Liver (tissue), 9 donors: Measurements from ENCODE around the gene CEP89. TPM values are rescaled to one million over a fixed set of nuclear protein-coding genes. Genes with fewer than 3 reads are reported as not detected.
"Not testable (repeated sequence)": the region's sequence is repeated elsewhere in the genome, so short reads cannot be mapped to it uniquely, and the experiment has no call there.

Source experiments
- DNase-seq: peaks from one replicate; pipeline ENCODE4 v3.0.0-alpha.2; 2017; ENCODE audit warnings: low spot score
- H3K27ac ChIP-seq, 2 donors: one replicate each; pipeline ENCODE4 v1.7.0; 2013; ENCODE audit warnings: inconsistent platforms in 2 of 2, low read length in 2 of 2, control low read depth in 1 of 2, low read depth in 1 of 2, mild to moderate bottlenecking in 1 of 2
- H3K27me3 ChIP-seq, 4 donors: one replicate each; pipeline versions ENCODE4 v1.6.1 to v1.7.0; 2013; ENCODE audit warnings: low read length in 3 of 4, inconsistent platforms in 1 of 4, mild to moderate bottlenecking in 1 of 4, moderate library complexity in 1 of 4; ENCODE audit not compliant: control insufficient read depth in 4 of 4, insufficient read depth in 4 of 4
- H3K36me3 ChIP-seq, 4 donors: one replicate each; pipeline versions ENCODE4 v1.6.1 to v1.7.0; 2013; ENCODE audit warnings: low read length in 3 of 4, mild to moderate bottlenecking in 3 of 4, low read depth in 1 of 4, moderate library complexity in 1 of 4; ENCODE audit not compliant: control insufficient read depth in 4 of 4, insufficient read depth in 3 of 4
- H3K4me1 ChIP-seq, 4 donors: one replicate each; pipeline versions ENCODE4 v1.6.1 to v1.7.0; 2013; ENCODE audit warnings: low read length in 3 of 4, mild to moderate bottlenecking in 3 of 4, moderate library complexity in 1 of 4; ENCODE audit not compliant: control insufficient read depth in 4 of 4, insufficient read depth in 4 of 4
- H3K4me3 ChIP-seq, 3 donors: one replicate each; pipeline versions ENCODE4 v1.6.1 to v1.7.0; 2013; ENCODE audit warnings: low read length in 3 of 3, control low read depth in 1 of 3, low read depth in 1 of 3, mild to moderate bottlenecking in 1 of 3
- H3K9ac ChIP-seq, 2 donors: one replicate each; pipeline ENCODE4 v1.7.0; 2013; ENCODE audit warnings: low read length in 2 of 2, mild to moderate bottlenecking in 2 of 2, moderate library complexity in 2 of 2, control low read depth in 1 of 2, low read depth in 1 of 2
- H3K9me3 ChIP-seq, 4 donors: one replicate each; pipeline versions ENCODE4 v1.6.1 to v1.7.0; 2013; ENCODE audit warnings: low read length in 3 of 4; ENCODE audit not compliant: control insufficient read depth in 4 of 4
- EGR1 ChIP-seq, 2 donors: IDR thresholded peaks; 2 replicates each; pipeline ENCODE4 v1.6.1; 2016 to 2018; ENCODE audit warnings: antibody characterized with exemption in 2 of 2, low read depth in 2 of 2
- GABPA ChIP-seq, 2 donors: IDR thresholded peaks in 1 of 2; conservative IDR thresholded peaks in 1 of 2; 2 replicates each; pipeline ENCODE4 v1.6.1; 2016; ENCODE audit warnings: antibody characterized with exemption in 2 of 2, mild to moderate bottlenecking in 1 of 2, moderate library complexity in 1 of 2
- JUND ChIP-seq, 2 donors: IDR thresholded peaks; 2 replicates each; pipeline ENCODE4 v1.6.1; 2016; ENCODE audit warnings: antibody characterized with exemption in 2 of 2
- MAX ChIP-seq: IDR thresholded peaks from 2 replicates; pipeline ENCODE4 v1.6.1; 2016; ENCODE audit warnings: antibody characterized with exemption
- NR2F2 ChIP-seq: IDR thresholded peaks from 2 replicates; pipeline ENCODE4 v1.6.1; 2016; ENCODE audit warnings: antibody characterized with exemption
- RXRA ChIP-seq, 2 donors: IDR thresholded peaks; 2 replicates each; pipeline ENCODE4 v1.6.1; 2017 to 2018; ENCODE audit warnings: antibody characterized with exemption in 2 of 2, mild to moderate bottlenecking in 1 of 2
- TAF1 ChIP-seq: conservative IDR thresholded peaks from 2 replicates; pipeline ENCODE4 v1.6.1; 2016; ENCODE audit warnings: antibody characterized with exemption, mild to moderate bottlenecking
- WGBS: extraction: QIAGEN DNeasy Blood & Tissue Kit; methylation state at CpG from one replicate; pipeline ENCODE4 v1.1.7; 2013; 5-methylcytosine and 5-hydroxymethylcytosine counted together
- polyA plus RNA-seq, 2 donors: library from polyadenylated mRNA; stranded (reverse) in 1 of 2; unstranded in 1 of 2; fragments of 200-250 nt in 1 of 2; fragments of >200 nt in 1 of 2; fragmentation: Nextera tagmentation in 1 of 2; extraction: Ambion mirVana in 1 of 2; gene quantifications; one replicate each; pipeline versions ENCODE4 v1.2.1 to v1.2.3, GENCODE V29; 2013 to 2015
- total RNA-seq, 2 donors: library from RNA; depleted of rRNA; stranded (reverse); fragments of >200 nt; gene quantifications; one replicate each; pipeline ENCODE4 v1.2.3, GENCODE V29; 2014
- TF ChIP-seq, protein P1 (sequence below): fragments of 150-350 bp; IDR thresholded peaks from 2 replicates; pipeline ENCODE4 v1.5.1; 2017; ENCODE audit warnings: improper control_type of control experiment, low read depth, low read length; ENCODE audit not compliant: missing input control
- TF ChIP-seq, protein P2 (sequence below): IDR thresholded peaks from 2 replicates; pipeline ENCODE4 v1.6.1; 2016; ENCODE audit warnings: antibody characterized with exemption
- TF ChIP-seq, protein P3 (sequence below): IDR thresholded peaks from 2 replicates; pipeline ENCODE4 v1.6.1; 2016; ENCODE audit warnings: antibody characterized with exemption, mild to moderate bottlenecking
- donor health status: healthy.
- donor health status: healthy.
- donor health status: healthy.
- donor health status: healthy.
- donor health status: healthy.

The CEP89 gene
- total and polyA plus RNA-seq, 4 donors = 2.0 to 2.9 (median 2.4) TPM

DNA sequence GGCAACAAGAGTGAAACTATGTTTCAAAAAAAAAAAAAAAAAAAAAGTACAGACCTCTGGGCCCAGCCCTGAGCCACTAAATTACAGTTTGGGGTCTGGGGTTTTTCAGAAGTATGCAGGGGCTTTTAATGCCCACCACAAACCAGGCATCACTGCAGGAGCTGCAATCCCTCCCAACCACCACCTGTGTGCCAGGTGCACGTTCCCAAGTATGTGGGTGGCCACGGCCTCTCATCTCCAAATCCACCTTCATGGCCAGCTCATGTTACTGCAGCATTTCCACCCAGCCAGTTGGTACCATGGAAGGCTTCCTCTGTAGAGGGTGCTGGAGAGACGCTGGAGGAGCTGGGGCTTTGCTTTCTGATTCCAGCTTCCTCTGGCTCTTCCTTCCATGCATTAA lies 26.5 kb downstream of the CEP89 start:
- WGBS = 79% methylated on average over 3 of the region's 3 CpGs
- Histone ChIP-seq H3K9me3 (no peaks in the 10 kb centered on the region), H3K9ac (no peak overlapping the region), H3K27ac (no peak overlapping the region), H3K4me1 (no peaks in the 10 kb centered on the region), H3K27me3 (no peaks in the 10 kb centered on the region), H3K4me3 (no peak overlapping the region), H3K36me3 (peaks cover 3 to 16% (median 7%) of the 10 kb centered on the region in 4 donors)
- TF ChIP-seq RXRA (IDR thresholded peaks at IDR 0.05) = no peak
- no peak for TF ChIP-seq GABPA (IDR thresholded peaks at IDR 0.05 in 1 of 2, conservative IDR thresholded peaks at IDR 0.05 in 1 of 2)
- TF ChIP-seq, protein P1, sequence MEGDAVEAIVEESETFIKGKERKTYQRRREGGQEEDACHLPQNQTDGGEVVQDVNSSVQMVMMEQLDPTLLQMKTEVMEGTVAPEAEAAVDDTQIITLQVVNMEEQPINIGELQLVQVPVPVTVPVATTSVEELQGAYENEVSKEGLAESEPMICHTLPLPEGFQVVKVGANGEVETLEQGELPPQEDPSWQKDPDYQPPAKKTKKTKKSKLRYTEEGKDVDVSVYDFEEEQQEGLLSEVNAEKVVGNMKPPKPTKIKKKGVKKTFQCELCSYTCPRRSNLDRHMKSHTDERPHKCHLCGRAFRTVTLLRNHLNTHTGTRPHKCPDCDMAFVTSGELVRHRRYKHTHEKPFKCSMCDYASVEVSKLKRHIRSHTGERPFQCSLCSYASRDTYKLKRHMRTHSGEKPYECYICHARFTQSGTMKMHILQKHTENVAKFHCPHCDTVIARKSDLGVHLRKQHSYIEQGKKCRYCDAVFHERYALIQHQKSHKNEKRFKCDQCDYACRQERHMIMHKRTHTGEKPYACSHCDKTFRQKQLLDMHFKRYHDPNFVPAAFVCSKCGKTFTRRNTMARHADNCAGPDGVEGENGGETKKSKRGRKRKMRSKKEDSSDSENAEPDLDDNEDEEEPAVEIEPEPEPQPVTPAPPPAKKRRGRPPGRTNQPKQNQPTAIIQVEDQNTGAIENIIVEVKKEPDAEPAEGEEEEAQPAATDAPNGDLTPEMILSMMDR = no peak
- TF ChIP-seq EGR1 (IDR thresholded peaks at IDR 0.05; ENCODE audit: low read depth in 2 of 2) = no peak
- TF ChIP-seq, protein P2, sequence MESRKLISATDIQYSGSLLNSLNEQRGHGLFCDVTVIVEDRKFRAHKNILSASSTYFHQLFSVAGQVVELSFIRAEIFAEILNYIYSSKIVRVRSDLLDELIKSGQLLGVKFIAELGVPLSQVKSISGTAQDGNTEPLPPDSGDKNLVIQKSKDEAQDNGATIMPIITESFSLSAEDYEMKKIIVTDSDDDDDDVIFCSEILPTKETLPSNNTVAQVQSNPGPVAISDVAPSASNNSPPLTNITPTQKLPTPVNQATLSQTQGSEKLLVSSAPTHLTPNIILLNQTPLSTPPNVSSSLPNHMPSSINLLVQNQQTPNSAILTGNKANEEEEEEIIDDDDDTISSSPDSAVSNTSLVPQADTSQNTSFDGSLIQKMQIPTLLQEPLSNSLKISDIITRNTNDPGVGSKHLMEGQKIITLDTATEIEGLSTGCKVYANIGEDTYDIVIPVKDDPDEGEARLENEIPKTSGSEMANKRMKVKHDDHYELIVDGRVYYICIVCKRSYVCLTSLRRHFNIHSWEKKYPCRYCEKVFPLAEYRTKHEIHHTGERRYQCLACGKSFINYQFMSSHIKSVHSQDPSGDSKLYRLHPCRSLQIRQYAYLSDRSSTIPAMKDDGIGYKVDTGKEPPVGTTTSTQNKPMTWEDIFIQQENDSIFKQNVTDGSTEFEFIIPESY = no peak
- TF ChIP-seq JUND (IDR thresholded peaks at IDR 0.05) = no peak
- no peak for TF ChIP-seq MAX
- TF ChIP-seq, protein P3, sequence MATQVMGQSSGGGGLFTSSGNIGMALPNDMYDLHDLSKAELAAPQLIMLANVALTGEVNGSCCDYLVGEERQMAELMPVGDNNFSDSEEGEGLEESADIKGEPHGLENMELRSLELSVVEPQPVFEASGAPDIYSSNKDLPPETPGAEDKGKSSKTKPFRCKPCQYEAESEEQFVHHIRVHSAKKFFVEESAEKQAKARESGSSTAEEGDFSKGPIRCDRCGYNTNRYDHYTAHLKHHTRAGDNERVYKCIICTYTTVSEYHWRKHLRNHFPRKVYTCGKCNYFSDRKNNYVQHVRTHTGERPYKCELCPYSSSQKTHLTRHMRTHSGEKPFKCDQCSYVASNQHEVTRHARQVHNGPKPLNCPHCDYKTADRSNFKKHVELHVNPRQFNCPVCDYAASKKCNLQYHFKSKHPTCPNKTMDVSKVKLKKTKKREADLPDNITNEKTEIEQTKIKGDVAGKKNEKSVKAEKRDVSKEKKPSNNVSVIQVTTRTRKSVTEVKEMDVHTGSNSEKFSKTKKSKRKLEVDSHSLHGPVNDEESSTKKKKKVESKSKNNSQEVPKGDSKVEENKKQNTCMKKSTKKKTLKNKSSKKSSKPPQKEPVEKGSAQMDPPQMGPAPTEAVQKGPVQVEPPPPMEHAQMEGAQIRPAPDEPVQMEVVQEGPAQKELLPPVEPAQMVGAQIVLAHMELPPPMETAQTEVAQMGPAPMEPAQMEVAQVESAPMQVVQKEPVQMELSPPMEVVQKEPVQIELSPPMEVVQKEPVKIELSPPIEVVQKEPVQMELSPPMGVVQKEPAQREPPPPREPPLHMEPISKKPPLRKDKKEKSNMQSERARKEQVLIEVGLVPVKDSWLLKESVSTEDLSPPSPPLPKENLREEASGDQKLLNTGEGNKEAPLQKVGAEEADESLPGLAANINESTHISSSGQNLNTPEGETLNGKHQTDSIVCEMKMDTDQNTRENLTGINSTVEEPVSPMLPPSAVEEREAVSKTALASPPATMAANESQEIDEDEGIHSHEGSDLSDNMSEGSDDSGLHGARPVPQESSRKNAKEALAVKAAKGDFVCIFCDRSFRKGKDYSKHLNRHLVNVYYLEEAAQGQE = no peak
- no peak for TF ChIP-seq TAF1
- TF ChIP-seq NR2F2 = no peak
- DNase-seq = no peak

DNA sequence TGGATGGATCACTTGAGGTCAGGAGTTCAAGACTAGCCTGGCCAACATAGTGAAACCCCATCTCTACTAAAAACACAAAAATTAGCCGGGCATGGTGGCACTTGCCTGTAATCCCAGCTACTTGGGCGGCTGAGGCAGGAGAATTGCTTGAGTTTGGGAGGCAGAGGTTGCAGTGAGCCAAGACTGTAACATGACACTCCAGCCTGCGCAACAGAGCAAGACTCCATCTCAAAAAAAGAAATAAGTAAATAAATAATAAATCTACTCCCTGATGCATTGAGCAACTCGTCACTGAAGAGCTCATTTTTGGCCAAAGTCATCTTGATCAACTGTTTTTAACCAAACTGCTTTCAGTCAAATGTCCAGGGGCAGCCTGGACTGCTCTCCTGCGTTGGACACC lies 30.5 kb downstream of the CEP89 start:
- peaks cover 0 to 18% (median 2%) of the 10 kb centered on the region in 4 donors for H3K36me3 ChIP-seq
- H3K27ac ChIP-seq, DNase-seq, H3K9ac ChIP-seq, H3K9me3 ChIP-seq, H3K4me1 ChIP-seq, H3K27me3 ChIP-seq, H3K4me3 ChIP-seq: not testable (repeated sequence)
- WGBS = 89% methylated on average over 5 of the region's 5 CpGs
